HT1080 (cell line): ENCODE results near the gene RUNX3. TPM values are rescaled to one million over a fixed set of nuclear protein-coding genes. Genes with fewer than 3 reads are reported as not detected.

ENCODE experiments used
- DNase-seq: peaks from one replicate; pipeline ENCODE4 v3.0.0-alpha.2; 2015; ENCODE audit warnings: low read depth
- total RNA-seq: library from RNA; depleted of rRNA; stranded (reverse); fragments of >200 nt; shearing (Covaris generic); gene quantifications from 2 replicates; pipeline ENCODE4 v1.2.3, GENCODE V29; 2014

Gene RUNX3
- total RNA-seq, 1 experiment from 2014 or later: 5.5 TPM

- no peak for DNase-seq
Measured at GRCh38 chr1:24931146-24931467, 1.0 kb upstream of the RUNX3 start.

- no peak for DNase-seq
Measured at GRCh38 chr1:24929398-24930259, 447 bp downstream of the RUNX3 start.

- peak; percentile 22 for DNase-seq
Measured at GRCh38 chr1:24928689-24929397, 1.2 kb downstream of the RUNX3 start.

GRCh38 chr1:24927988-24928688 lies 1.9 kb downstream of the RUNX3 start:
- DNase-seq: no peak

GRCh38 chr1:24927473-24927872 lies 2.6 kb downstream of the RUNX3 start:
- DNase-seq: no peak

GRCh38 chr1:24926563-24927249 lies 3.4 kb downstream of the RUNX3 start:
- no peak for DNase-seq

- DNase-seq: no peak
Measured at GRCh38 chr1:24925963-24926362, 4.1 kb downstream of the RUNX3 start.

GRCh38 chr1:24925082-24925779 lies 4.8 kb downstream of the RUNX3 start:
- no peak for DNase-seq

GRCh38 chr1:24923485-24924113 lies 6.5 kb downstream of the RUNX3 start:
- DNase-seq: no peak

GRCh38 chr1:24921938-24922662 lies 8.0 kb downstream of the RUNX3 start:
- no peak for DNase-seq

- DNase-seq: no peak
Measured at GRCh38 chr1:24921412-24921811, 8.7 kb downstream of the RUNX3 start.

GRCh38 chr1:24920533-24920925 lies 9.5 kb downstream of the RUNX3 start:
- no peak for DNase-seq

GRCh38 chr1:24919791-24920532 lies 10.1 kb downstream of the RUNX3 start:
- DNase-seq: no peak

GRCh38 chr1:24918995-24919605 lies 11.0 kb downstream of the RUNX3 start:
- DNase-seq: no peak

- no peak for DNase-seq
Measured at GRCh38 chr1:24918370-24918769, 11.7 kb downstream of the RUNX3 start.

- DNase-seq: no peak
Measured at GRCh38 chr1:24917327-24918074, 12.6 kb downstream of the RUNX3 start.

- no peak for DNase-seq
Measured at GRCh38 chr1:24915816-24916602, 14.1 kb downstream of the RUNX3 start.
